H9 (cell line): ENCODE data around the gene EPS8L3. TPM values are rescaled to one million over a fixed set of nuclear protein-coding genes. Genes with fewer than 3 reads are reported as not detected.
A peak's percentile ranks its signal among the peaks of the same experiment; 100 is the strongest.

Source experiments
- DNase-seq: peaks from one replicate; pipeline ENCODE4 v3.0.0-alpha.2; 2017
- H2AFZ ChIP-seq: one replicate; pipeline ENCODE4 v1.6.1; 2013; ENCODE audit warnings: mild to moderate bottlenecking, low read length, control low read depth, moderate library complexity
- H2AK5ac ChIP-seq: 2 replicates; pipeline ENCODE4 v1.6.1; 2013; ENCODE audit warnings: low read length, control low read depth, mixed read lengths; ENCODE audit not compliant: insufficient read length
- H2BK120ac ChIP-seq: one replicate; pipeline ENCODE4 v1.6.1; 2013; ENCODE audit warnings: low read depth, mild to moderate bottlenecking, low read length, control low read depth, inconsistent platforms; ENCODE audit not compliant: poor library complexity, severe bottlenecking
- H2BK12ac ChIP-seq: 2 replicates; pipeline ENCODE4 v1.6.1; 2013; ENCODE audit warnings: low read length, control low read depth, mixed read lengths, low read depth; ENCODE audit not compliant: insufficient read length
- H2BK15ac ChIP-seq: 2 replicates; pipeline ENCODE4 v1.6.1; 2013; ENCODE audit warnings: low read depth, low read length, control low read depth
- H2BK20ac ChIP-seq: one replicate; pipeline ENCODE4 v1.6.1; 2013; ENCODE audit warnings: low read depth, mild to moderate bottlenecking, low read length, control low read depth, inconsistent platforms; ENCODE audit not compliant: poor library complexity, severe bottlenecking
- H2BK5ac ChIP-seq: 2 replicates; pipeline ENCODE4 v1.6.1; 2013; ENCODE audit warnings: low read length, control low read depth, mixed read lengths; ENCODE audit not compliant: insufficient read length
- H3K14ac ChIP-seq: 2 replicates; pipeline ENCODE4 v1.6.1; 2013; ENCODE audit warnings: low read length, control low read depth; ENCODE audit not compliant: insufficient read depth
- H3K18ac ChIP-seq: 2 replicates; pipeline ENCODE4 v1.6.1; 2013; ENCODE audit warnings: low read depth, mild to moderate bottlenecking, mixed read lengths, low read length, control low read depth; ENCODE audit not compliant: insufficient read length
- H3K23ac ChIP-seq: 2 replicates; pipeline ENCODE4 v1.6.1; 2013; ENCODE audit warnings: low read length, control low read depth, mixed read lengths, low read depth; ENCODE audit not compliant: insufficient read length
- H3K23me2 ChIP-seq: 2 replicates; pipeline ENCODE4 v1.6.1; 2013; ENCODE audit warnings: low read depth, mild to moderate bottlenecking, mixed read lengths, low read length, control low read depth; ENCODE audit not compliant: insufficient read length, poor library complexity, severe bottlenecking
- H3K27ac ChIP-seq: 2 replicates; pipeline ENCODE4 v1.5.1; 2013; ENCODE audit warnings: low read length, control low read depth, mixed read lengths, low read depth; ENCODE audit not compliant: insufficient read length
- H3K27me3 ChIP-seq: 2 replicates; pipeline ENCODE4 v1.6.1; 2013; ENCODE audit warnings: low read length, control low read depth, inconsistent platforms; ENCODE audit not compliant: insufficient read depth
- H3K4ac ChIP-seq: 2 replicates; pipeline ENCODE4 v1.6.1; 2013; ENCODE audit warnings: low read depth, mild to moderate bottlenecking, control low read depth, inconsistent platforms, low read length, moderate library complexity
- H3K4me1 ChIP-seq: 2 replicates; pipeline ENCODE4 v1.6.1; 2013; ENCODE audit warnings: low read length, control low read depth, inconsistent platforms; ENCODE audit not compliant: insufficient read depth
- H3K4me2 ChIP-seq: 2 replicates; pipeline ENCODE4 v1.6.1; 2013; ENCODE audit warnings: low read length, control low read depth, mixed read lengths; ENCODE audit not compliant: insufficient read length, insufficient read depth
- H3K56ac ChIP-seq: 2 replicates; pipeline ENCODE4 v1.6.1; 2013; ENCODE audit warnings: low read depth, mild to moderate bottlenecking, mixed read lengths, low read length, control low read depth; ENCODE audit not compliant: insufficient read length
- H3K79me1 ChIP-seq: 2 replicates; pipeline ENCODE4 v1.6.1; 2013; ENCODE audit warnings: low read depth, mild to moderate bottlenecking, moderate library complexity, low read length, control low read depth, inconsistent platforms; ENCODE audit not compliant: insufficient read depth, poor library complexity, severe bottlenecking
- H3K79me2 ChIP-seq: 2 replicates; pipeline ENCODE4 v1.6.1; 2013; ENCODE audit warnings: low read length, control low read depth, inconsistent platforms; ENCODE audit not compliant: insufficient read depth
- H3K9ac ChIP-seq: 2 replicates; pipeline ENCODE4 v1.6.1; 2013; ENCODE audit warnings: low read length, control low read depth, mixed read lengths; ENCODE audit not compliant: insufficient read length; ENCODE audit errors: extremely low read depth
- H3K9me3 ChIP-seq: one replicate; pipeline ENCODE4 v1.6.1; 2013; ENCODE audit warnings: low read depth, low read length, inconsistent platforms; ENCODE audit not compliant: control insufficient read depth
- H3T11ph ChIP-seq: one replicate; pipeline ENCODE4 v1.6.1; 2013; ENCODE audit warnings: mild to moderate bottlenecking, low read length, control low read depth, inconsistent platforms
- H4K20me1 ChIP-seq: one replicate; pipeline ENCODE4 v1.6.1; 2013; ENCODE audit not compliant: control insufficient read depth, insufficient read length, insufficient read depth
- H4K5ac ChIP-seq: 2 replicates; pipeline ENCODE4 v1.6.1; 2013; ENCODE audit warnings: low read depth, mild to moderate bottlenecking, mixed read lengths, low read length, control low read depth; ENCODE audit not compliant: insufficient read length
- H4K8ac ChIP-seq: replicated peaks from 2 replicates; pipeline ENCODE4 v1.6.1; 2013; ENCODE audit warnings: low read length, control low read depth, mixed read lengths, low read depth; ENCODE audit not compliant: insufficient read length
- H4K91ac ChIP-seq: 2 replicates; pipeline ENCODE4 v1.6.1; 2013; ENCODE audit warnings: low read depth, mild to moderate bottlenecking, moderate library complexity, mixed read lengths, low read length, control low read depth; ENCODE audit not compliant: insufficient read length
- H3K27ac Mint-ChIP-seq, 3 experiments: 2 replicates in 2 of 3; 3 replicates in 1 of 3; pipeline ENCODE4 v1.8.0; 2020 to 2021; ENCODE audit warnings: mixed read lengths in 3 of 3, mild to moderate bottlenecking in 1 of 3, moderate library complexity in 1 of 3
- H3K27me3 Mint-ChIP-seq: 2 replicates; pipeline ENCODE4 v1.8.0; 2021; ENCODE audit warnings: low read depth, mild to moderate bottlenecking, moderate library complexity, mixed read lengths
- H3K36me3 Mint-ChIP-seq, 3 experiments: 2 replicates in 2 of 3; 3 replicates in 1 of 3; pipeline ENCODE4 v1.8.0; 2020 to 2021; ENCODE audit warnings: low read depth in 3 of 3, mixed read lengths in 3 of 3; ENCODE audit not compliant: insufficient read depth in 1 of 3
- H3K4me1 Mint-ChIP-seq, 2 experiments: 2 replicates each; pipeline ENCODE4 v1.8.0; 2020; ENCODE audit warnings: mixed read lengths in 2 of 2
- H3K4me3 Mint-ChIP-seq, 2 experiments: 2 replicates in 1 of 2; 3 replicates in 1 of 2; pipeline ENCODE4 v1.8.0; 2020 to 2021; ENCODE audit warnings: mild to moderate bottlenecking in 2 of 2, mixed read lengths in 2 of 2, moderate library complexity in 1 of 2
- H3K9me3 Mint-ChIP-seq, 2 experiments: 2 replicates in 1 of 2; 3 replicates in 1 of 2; pipeline ENCODE4 v1.8.0; 2020; ENCODE audit warnings: mild to moderate bottlenecking in 2 of 2, mixed read lengths in 2 of 2, moderate library complexity in 1 of 2
- WGBS: extraction: QIAGEN DNeasy Blood & Tissue Kit; methylation state at CpG from one replicate; pipeline ENCODE4 v1.1.7; 2013; ENCODE audit warnings: missing lambda C conversion rate, low lambda C conversion rate, mixed read lengths; ENCODE audit not compliant: insufficient read length; ENCODE audit errors: extremely low coverage; 5-methylcytosine and 5-hydroxymethylcytosine counted together
- total RNA-seq: library from RNA; stranded (reverse); gene quantifications from 2 replicates; pipeline ENCODE4 v1.2.1, GENCODE V29; 2021
- TF ChIP-seq, protein P1 (sequence below): fragments of 200-600 bp; sonication (generic); conservative IDR thresholded peaks from 3 replicates; pipeline ENCODE4 v1.8.0; 2021; ENCODE audit warnings: antibody characterized with exemption, mild to moderate bottlenecking

Gene EPS8L3
- total RNA-seq, 1 experiment from 2014 or later: not detected

DNA sequence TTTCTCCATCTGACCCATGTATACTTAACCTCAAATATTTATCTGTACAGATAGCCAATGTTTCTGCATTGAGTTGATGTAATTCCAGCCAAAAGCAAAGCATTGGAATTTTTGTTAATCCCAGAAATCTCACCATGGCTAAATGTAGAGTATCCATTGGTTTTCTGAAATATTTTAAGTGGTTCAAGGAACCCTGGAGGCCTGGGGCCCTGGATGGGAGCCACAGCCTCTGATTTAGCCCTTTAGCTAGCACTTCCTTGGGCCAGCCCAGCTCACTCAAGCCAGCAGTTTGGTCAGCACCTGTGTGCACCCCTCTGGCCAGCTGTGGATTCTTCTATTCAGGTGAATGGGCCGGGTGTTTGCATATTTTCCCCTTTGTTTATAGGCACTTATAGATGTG, 18.8 kb upstream of the EPS8L3 start:
- Histone ChIP-seq H4K20me1 (no peaks in the 10 kb centered on the region), H2BK15ac (no peak overlapping the region), H3K23me2 (no peaks in the 10 kb centered on the region), H2AK5ac (no peak overlapping the region), H3K18ac (no peak overlapping the region), H3K9me3 (no peaks in the 10 kb centered on the region), H3K4ac (no peak overlapping the region), H3K4me1 (0 out of 2 replicates have a peak, but pooled peaks cover 2% of the 10 kb centered on the region), H3K79me2 (no peaks in the 10 kb centered on the region), H3T11ph (no peak overlapping the region), H2BK120ac (no peak overlapping the region), H2BK5ac (no peak overlapping the region), H2AFZ (no peak overlapping the region), H4K5ac (no peak overlapping the region), H4K91ac (no peak overlapping the region), H2BK12ac (no peak overlapping the region), H3K56ac (no peak overlapping the region), H3K4me2 (no peak overlapping the region), H3K79me1 (no peaks in the 10 kb centered on the region), H2BK20ac (no peak overlapping the region), H4K8ac (no peak overlapping the region), H3K14ac (no peak overlapping the region), H3K27ac (no peak overlapping the region), H3K9ac (no peak overlapping the region), H3K23ac (no peak overlapping the region), H3K27me3 (no peaks in the 10 kb centered on the region)
- H3K27ac Mint-ChIP-seq: no peak overlapping the region
- WGBS: no CpG with 5 or more reads among the region's 1 CpG
- H3K4me3 Mint-ChIP-seq: no peak overlapping the region
- TF ChIP-seq, protein P1, sequence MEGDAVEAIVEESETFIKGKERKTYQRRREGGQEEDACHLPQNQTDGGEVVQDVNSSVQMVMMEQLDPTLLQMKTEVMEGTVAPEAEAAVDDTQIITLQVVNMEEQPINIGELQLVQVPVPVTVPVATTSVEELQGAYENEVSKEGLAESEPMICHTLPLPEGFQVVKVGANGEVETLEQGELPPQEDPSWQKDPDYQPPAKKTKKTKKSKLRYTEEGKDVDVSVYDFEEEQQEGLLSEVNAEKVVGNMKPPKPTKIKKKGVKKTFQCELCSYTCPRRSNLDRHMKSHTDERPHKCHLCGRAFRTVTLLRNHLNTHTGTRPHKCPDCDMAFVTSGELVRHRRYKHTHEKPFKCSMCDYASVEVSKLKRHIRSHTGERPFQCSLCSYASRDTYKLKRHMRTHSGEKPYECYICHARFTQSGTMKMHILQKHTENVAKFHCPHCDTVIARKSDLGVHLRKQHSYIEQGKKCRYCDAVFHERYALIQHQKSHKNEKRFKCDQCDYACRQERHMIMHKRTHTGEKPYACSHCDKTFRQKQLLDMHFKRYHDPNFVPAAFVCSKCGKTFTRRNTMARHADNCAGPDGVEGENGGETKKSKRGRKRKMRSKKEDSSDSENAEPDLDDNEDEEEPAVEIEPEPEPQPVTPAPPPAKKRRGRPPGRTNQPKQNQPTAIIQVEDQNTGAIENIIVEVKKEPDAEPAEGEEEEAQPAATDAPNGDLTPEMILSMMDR: no peak
- peaks cover 2% of the 10 kb centered on the region; the same call in 1 of the 2 replicates for H3K27me3 Mint-ChIP-seq
- peaks cover 2 to 10% of the 10 kb centered on the region in 2 experiments; a peak in 3 of 5 replicates for H3K9me3 Mint-ChIP-seq
- H3K36me3 Mint-ChIP-seq: peaks cover 0 to 8% (median 0%) of the 10 kb centered on the region in 3 experiments; a peak in 4 of 7 replicates
- H3K4me1 Mint-ChIP-seq: peaks cover 21 to 31% of the 10 kb centered on the region in 2 experiments
- peak; percentile 55 for DNase-seq
